Retinal pigment epithelial cell (primary cell): Measurements from ENCODE around the gene SLIT1.
A peak's percentile ranks its signal among the peaks of the same experiment; 100 is the strongest.

ENCODE experiments used
- DNase-seq: peaks from one replicate; pipeline ENCODE4 v3.0.0-alpha.2; 2010; ENCODE audit warnings: low read depth
- H3K4me3 ChIP-seq: 2 replicates; pipeline ENCODE4 v1.5.1; 2011; ENCODE audit warnings: mild to moderate bottlenecking, low read length, control low read depth, moderate library complexity
- CTCF ChIP-seq: conservative IDR thresholded peaks from 2 replicates; pipeline ENCODE4 v1.5.1; 2011; ENCODE audit warnings: low read depth, low read length, control low read depth, inconsistent platforms

The SLIT1 gene

GRCh38 chr10:97185326-97186058 lies at the start of gene SLIT1:
TSS of gene SLIT1 (minus strand) at chr10:97185959. CDS start at chr10:97185674, 285 bp downstream.
- TF ChIP-seq CTCF: no peak
- no peak for DNase-seq
- peak within 1 kb of the TSS; percentile 10 for H3K4me3 ChIP-seq

GRCh38 chr10:97235353-97235752 lies 49.6 kb upstream of the SLIT1 start:
- no peak for TF ChIP-seq CTCF
- DNase-seq: no peak
- no peak overlapping the region for H3K4me3 ChIP-seq

GRCh38 chr10:97234400-97234799 lies 48.6 kb upstream of the SLIT1 start:
- no peak overlapping the region for H3K4me3 ChIP-seq
- DNase-seq: peak; percentile 10
- TF ChIP-seq CTCF: peak; percentile 69

GRCh38 chr10:97230146-97230545 lies 44.4 kb upstream of the SLIT1 start:
- DNase-seq: no peak
- no peak overlapping the region for H3K4me3 ChIP-seq
- TF ChIP-seq CTCF: no peak

GRCh38 chr10:97229322-97230015 lies 43.7 kb upstream of the SLIT1 start:
- no peak overlapping the region for H3K4me3 ChIP-seq
- TF ChIP-seq CTCF: no peak
- DNase-seq: no peak

DNA sequence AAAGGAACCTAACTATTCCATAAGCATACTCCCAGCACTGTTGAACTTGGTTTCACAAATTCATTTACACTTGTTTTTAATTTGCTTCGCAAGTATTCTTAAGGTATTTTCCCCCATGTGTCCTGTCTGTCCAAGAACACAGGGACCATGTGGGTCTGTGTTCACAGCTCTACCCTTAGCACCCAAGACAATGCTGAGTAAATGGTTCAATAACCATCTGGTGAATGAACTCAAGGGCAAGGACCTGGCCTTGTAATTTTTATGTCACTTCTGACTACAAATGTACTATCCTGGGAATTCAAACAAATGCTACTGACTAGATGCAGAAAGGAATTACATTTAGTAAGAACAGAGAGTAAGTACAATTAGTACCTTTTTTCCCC lies 43.0 kb upstream of the SLIT1 start:
- no peak for TF ChIP-seq CTCF
- H3K4me3 ChIP-seq: no peak overlapping the region
- DNase-seq: no peak
